CD4-positive, alpha-beta T cell treated with Interleukin-6 at 100 ng/mL for 8 hours (primary cell): Measurements from ENCODE around the gene TMEM45B.
"Not testable (repeated sequence)": the region's sequence is repeated elsewhere in the genome, so short reads cannot be mapped to it uniquely, and the experiment has no call there.

Source experiments
- DNase-seq: peaks from one replicate; pipeline ENCODE4 v3.0.0-alpha.2; 2020; ENCODE audit warnings: mixed read lengths, low spot score

Gene TMEM45B

DNA sequence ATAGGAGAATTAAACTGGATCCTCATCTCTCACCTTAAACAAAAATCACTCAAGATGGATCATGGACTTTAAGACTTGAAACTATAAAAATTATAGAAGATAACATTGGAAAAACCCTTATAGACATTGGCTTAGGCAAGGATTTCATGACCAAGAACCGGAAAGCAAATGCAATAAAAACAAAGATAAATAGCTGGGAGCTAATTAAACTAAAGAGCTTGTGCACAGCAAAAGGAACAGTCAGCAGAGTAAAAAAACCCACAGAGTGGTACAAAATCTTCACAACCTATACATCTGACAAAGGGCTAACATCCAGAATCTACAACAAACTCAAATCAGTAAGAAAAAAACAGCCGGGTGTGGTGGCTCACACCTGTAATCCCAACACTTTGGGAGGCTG is 7.4 kb upstream of the TMEM45B start:
- not testable (repeated sequence) for DNase-seq

DNA sequence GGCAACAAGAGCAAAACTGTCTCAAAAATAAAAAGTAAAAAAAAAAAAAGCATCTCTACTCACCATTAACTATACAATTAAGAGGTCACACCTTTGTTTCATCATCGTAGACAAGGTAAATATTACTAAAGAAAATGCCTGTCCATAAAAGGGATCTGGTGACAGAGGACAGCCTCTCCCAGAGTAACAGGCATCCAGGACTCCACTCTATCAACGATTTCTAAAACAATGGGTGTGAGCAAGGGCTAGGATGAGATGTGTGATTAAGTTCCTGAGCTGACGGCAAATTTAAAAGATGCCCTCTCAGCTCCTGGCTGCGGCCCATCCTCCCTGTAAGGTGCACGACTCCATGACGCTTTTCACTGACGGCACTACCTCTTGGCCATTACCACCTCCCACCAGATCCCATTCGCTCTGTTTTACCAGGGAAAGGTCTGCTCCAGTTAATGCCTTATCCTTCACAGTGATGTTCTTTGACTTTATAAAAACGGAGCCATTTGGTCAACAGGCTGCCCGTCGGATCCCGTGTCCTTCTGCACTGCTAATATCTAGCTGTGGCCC is 2.3 kb upstream of the TMEM45B start:
- no peak for DNase-seq

DNA sequence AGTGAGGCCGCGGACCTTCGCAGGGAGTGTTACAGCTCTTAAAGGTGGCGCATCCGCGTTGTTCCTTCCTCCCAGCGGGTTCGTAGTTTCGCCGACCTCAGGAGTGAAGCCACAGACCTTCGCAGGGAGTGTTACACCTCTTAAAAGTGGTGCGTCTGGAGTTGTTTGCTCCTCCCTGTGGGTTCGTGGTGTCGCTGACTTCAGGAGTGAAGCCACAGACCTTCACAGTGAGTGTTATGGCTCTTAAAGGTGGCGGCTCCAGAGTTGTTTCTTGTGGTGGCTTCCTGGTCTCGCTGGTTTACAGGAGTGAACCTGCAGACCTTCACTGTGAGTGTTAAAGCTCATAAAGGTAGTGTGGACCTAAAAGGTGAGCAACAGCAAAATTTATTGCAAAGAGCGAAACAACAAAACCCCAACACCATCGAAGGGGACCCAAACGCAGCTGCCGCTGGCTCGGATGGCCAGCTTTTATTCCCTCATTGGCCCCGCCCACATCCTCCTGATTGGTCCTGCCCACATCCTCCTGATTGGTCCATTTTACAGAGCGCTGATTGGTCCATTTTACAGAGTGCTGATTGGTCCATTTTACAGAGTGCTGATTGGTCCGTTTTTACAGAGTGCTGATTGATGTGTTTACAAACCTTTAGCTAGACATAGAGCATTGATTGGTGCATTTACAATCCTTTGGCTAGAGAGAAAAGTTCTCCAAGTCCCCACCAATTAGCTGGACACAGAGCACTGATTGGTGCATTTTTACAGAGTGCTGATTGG is 1.2 kb upstream of the TMEM45B start:
- peak; percentile 71 for DNase-seq

DNA sequence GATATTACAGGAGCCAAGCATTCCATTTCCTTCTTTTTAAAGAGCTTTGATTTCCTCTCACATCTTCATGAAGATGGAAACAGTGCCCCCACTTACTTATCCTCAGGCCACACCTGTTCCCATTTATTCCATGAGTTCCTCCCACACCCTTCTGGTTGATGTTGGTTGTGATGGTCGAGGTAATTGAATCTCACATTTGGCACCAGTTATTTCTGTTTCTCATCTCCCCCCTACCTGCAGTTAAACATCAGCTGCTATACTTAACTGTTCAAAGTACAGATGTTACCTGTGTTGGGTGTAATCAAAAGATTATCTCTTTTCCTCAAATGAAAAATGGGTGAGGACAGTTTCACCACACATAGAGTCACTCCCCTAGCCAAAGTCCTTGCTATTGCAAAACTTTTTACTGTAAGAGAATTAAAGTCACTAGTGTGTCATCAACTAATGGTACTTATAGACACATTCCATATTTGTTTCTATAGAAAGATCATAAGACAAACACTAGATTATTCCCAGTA is 1.9 kb downstream of the TMEM45B start:
- no peak for DNase-seq

DNA sequence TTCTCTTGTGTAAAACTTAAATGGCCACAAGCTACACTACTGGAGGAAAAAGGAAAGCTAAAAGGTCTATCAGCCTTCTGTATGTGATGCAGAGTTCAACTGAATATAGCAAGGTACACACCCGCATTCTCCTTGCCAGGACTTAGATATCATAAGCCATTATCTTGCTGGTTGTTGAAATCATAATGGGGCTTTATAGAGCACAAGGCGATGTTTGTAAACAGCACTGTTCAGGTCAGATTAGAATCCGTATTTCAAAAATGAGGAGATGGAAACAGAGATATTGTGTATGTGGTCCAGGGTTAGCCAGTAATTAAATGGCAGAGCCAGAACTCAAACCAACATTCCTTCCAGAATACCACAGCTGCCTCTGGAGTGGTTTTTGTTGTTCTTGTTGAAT is 2.6 kb downstream of the TMEM45B start:
- not testable (repeated sequence) for DNase-seq

DNA sequence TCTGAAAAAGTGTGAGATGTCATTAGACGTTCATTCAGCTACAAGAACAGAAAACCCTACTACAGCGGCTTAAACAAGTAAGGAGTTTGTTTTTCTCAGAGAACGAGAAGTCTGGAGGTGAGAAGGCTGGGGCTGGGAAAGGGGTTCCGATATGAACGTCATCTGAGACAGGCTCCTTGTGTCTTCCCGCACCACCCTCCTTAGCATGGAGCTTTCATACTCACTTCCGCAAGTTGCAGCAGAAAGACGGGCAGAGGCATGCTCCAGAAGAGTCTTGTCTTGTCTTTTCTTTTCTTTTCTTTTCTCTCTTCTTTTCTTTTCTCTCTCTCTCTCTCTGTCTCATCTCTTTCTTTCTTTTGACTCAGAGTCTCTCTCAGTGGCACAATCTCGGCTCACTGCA is 3.6 kb downstream of the TMEM45B start:
- DNase-seq = no peak

DNA sequence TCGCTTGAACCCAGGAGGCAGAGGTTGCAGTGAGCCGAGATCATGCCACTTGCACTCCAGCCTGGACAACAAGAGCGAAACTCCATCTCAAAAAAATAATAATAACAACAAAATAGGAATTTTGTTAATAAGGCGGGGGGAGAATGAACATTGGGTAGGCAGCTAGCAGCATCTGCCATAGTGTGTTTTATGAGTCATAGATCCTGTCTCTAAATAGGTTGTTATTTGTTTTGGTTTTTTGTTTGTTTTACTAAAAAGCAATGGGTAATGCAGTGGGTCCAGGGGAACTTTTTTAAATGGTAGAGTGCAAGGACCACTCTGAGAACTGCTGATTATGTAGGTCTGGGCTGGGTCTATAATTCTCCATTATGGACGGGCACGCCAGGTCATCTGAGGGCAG is 4.6 kb downstream of the TMEM45B start:
- not testable (repeated sequence) for DNase-seq

DNA sequence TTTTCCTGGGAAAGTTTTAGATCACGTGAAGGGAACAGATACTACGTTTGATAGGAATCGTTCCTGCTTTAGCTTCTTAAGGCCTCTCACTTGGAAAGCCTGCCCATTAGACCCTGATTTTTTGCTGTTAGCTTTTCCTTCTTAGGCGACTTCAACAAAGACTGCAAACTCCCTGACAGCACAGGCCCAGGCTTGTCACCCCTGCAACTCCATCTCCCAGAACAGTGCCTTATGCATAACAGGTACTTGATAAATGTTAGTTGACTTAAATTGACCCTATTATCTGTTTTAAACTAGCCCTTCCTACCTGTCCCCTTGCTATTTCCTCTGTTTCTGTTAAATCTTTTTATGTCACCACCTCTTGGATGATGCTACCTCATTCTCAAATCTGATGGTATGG is 7.6 kb downstream of the TMEM45B start:
- DNase-seq = not testable (repeated sequence)

DNA sequence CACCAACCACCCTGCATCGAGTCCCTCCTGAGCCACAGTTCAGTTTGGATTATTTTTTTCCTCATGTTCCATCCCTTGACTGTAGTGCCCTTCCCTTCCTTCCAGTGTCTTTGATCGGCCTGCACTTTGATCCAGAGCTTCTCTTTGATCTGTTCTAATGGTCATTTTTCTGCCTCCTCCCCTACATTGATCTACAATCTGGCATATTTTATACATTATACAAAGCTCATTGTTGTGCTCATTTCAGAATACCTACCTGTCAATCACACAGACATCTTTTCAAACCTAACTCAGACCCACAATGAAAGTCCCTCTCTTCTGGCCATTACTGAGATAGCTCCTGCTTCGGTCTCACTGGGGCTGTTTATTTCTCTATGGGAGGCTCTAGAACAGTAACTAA is 8.2 kb downstream of the TMEM45B start:
- not testable (repeated sequence) for DNase-seq

DNA sequence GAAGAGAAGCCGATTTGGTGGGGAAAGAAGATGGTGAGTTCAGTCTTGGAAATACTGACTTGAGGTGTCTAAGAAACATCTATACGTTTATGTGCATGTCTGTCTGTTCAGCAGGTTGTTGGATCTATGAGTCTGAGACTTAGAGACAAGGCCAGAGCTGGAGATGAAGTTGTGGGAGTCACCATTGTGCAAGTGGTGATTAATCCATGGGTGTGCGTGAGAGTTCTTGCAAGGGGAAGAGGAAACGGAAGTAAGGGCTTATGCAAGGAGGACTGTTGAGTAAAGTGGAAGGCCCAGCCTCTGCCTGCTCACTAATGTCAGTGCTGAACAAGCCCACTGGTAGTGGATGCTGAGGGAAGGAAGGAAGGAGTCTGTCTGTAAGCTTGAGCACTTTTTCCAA is 9.7 kb downstream of the TMEM45B start:
- no peak for DNase-seq

DNA sequence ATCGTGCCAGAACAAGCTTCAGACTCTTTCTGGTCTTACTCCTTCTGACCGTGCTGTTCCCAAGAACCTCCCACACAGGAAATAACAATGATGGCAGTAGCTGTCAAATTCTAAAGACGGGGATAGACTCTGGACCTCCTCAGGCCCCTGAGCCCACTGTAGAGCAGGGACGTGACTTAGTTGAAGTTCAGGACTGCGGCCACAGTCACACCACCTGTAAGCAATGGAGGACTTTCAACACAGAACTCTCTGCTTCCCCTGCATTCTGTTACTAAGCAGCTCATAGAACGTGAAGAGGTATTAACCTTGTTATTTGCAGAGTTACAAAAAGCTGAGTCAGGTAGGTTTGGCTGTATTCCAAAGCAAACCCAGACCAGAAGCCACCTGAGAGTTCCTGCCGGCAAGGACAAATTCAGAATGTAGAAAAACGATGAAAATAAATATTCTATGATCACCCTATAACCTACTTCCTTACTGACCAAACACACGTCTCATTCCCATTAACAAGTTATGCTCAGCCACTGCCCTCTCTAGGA is 12.7 kb downstream of the TMEM45B start:
- DNase-seq = no peak

DNA sequence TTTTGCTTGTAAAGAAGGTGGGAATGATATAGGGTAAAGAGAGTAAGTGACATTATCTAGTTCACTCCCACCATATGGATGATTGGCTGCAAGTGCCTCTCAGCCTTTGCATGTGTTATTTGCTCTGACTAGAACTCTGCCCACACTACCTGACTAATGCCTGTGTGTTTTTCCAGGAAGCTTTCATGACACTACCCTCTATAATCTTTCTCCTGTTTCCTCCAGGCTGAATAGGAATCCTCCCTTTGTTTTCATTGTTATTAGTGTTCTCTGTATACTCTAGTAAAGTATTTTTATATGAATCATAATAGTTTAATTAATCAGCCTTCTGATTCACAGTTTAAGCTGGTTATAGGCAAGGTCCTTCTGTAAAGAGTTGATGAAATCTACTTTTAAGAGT is 13.8 kb downstream of the TMEM45B start:
- not testable (repeated sequence) for DNase-seq

DNA sequence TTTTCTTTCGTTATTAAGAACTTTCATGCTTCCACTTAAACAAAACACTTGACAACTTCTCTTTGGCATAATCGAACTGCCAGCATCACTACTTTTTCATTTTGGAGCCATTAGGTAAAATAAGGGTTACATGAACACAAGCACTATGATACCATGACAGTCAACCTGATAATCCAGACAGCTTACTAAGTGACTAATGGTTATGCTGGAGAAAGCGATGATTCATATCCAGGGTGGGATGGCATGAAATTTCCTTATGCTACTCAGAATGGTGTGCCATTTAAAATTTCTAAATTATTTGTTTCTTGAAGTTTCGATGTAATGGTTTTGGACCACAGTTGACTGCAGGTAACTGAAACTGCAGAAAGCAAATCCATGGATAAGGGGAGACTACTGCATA is 15.6 kb downstream of the TMEM45B start:
- DNase-seq = not testable (repeated sequence)

DNA sequence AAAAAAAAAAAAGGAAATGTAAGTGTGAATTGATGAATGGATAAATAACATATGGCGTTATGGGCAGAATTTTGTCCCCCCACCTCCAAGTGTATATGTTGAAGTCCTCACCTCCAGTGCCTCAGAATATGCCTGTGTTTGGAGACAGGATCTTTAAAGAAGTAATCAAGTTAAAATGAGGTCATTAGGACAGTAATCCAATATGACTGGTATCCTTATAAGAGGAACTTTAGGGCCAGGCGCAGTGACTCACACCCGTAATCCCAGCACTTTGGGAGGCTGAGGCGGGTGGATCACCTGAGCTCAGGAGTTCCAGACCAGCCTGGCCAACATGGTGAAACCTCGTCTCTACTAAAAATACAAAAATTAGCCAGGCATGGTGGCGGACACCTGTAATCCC is 17.6 kb downstream of the TMEM45B start:
- not testable (repeated sequence) for DNase-seq

DNA sequence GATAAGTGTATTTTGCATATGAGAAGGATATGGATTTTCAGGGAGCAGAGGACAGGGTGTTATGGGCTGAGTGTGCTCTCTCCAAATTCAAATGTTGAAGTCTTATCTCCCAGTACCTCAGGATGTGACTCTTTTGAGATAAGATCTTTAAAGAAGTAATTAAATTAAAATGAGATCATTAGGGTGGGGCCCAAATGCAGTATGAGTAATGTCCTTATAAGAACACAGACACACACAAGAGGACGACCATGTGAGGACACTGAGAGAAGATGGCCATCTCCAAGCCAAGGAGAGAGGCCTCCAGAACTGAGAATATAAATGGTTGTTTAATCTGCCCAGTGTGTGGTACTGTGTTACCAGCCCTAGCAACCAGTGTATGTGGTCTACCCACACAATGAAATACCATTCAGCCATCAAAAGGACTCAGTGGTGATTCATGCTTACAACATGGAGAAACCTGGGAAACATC is 20.8 kb downstream of the TMEM45B start:
- not testable (repeated sequence) for DNase-seq

DNA sequence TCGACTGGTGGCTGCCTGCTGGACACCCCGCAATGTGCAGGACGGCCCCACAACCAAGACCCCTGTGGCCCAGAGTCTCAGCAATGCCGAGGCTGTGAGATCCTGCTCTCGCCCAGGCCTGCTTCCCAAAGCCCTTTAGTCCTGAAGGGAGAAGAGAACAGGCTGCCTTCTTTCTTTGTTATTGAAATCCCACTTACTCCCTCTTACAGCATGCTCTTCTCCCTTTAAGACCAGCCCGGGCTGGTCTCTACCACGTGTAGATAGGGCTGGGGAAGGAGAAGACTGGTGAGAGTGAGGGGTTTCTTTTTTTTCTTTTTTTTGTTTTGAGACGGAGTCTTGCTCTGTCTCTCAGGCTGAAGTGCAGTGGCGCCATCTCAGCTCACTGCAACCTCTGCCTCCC is 21.3 kb downstream of the TMEM45B start:
- no peak for DNase-seq

DNA sequence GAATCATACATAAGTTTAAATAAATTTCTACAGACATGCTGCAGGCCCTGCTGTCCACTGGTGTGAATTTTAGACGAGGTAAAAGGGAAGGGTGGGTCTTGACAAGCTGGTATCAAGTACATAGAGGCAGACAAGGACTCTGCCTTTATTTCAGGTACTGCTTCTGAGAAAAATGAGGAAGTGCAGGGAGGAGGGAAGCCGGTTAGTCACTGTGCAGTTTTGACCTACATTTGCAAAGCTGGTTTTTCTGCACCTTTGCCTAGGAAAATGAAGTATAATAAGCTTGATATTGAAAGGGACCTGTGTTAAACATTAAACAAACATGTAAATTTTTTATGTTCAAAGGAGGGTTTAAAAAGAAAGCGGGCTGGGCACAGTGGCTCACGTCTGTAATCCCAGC is 24.6 kb downstream of the TMEM45B start:
- no peak for DNase-seq

DNA sequence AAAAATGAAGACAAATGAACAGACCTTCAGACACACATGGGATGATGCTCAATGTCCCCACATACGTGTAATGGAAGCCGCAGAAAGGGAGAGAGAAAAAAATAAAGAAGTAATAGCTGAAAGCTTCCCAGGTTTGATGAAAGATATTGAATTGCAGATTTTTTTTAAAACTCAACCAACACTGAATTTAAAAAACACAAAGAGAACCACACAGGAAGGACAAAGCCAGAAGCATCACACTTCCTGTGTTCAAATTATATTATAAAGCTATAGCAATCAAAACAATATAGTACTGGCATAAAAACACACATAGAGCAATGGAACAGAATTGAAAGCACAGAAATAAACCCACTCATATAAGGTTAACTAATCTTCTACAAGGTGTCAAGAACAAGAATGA is 26.5 kb downstream of the TMEM45B start:
- peak; percentile 19 for DNase-seq

DNA sequence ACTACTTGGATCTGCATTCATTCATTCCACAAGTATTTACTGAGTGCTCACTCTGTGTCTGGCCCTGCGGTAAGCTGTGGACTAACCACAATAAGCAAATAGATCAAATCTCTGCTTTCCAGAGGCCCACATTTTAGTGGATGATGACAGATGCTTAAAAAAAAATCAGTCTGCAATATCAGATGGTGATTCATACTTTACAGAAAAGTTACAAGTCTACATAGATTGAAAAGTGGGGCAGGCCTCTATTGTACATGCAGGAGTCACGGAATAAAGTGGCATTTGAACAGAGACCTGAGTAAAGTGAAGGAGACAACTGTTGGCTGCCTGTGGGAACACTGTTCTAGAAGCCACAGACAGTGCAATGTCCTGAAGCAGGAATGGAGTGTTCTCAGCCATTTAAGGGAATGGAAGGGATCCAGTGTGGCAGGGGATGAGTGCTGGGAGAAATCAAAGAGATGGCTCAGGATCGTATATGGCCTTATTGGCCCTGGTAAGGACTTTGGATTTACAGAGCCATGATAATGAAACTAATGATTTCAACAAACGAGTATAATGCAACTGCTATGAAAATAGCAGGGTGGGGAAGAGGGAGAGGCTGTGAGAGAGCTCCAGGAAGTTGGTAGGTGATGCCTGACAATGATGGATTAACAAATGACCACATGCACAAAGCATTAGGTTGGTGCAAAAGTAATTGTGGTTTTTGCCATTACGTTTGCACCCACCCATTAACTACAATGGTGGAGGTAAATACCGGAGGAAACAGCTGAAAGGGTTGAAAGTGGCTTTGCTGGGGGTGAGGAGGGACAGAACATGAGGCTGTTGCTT is 31.1 kb downstream of the TMEM45B start:
- peak; percentile 58 for DNase-seq

DNA sequence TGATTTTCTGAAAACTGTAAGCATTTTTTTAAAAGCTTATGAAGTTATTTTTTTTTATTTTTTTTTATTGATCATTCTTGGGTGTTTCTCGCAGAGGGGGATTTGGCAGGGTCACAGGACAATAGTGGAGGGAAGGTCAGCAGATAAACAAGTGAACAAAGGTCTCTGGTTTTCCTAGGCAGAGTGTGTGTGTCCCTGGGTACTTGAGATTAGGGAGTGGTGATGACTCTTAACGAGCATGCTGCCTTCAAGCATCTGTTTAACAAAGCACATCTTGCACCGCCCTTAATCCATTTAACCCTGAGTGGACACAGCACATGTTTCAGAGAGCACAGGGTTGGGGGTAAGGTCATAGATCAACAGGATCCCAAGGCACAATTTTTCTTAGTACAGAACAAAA is 31.7 kb downstream of the TMEM45B start:
- not testable (repeated sequence) for DNase-seq

DNA sequence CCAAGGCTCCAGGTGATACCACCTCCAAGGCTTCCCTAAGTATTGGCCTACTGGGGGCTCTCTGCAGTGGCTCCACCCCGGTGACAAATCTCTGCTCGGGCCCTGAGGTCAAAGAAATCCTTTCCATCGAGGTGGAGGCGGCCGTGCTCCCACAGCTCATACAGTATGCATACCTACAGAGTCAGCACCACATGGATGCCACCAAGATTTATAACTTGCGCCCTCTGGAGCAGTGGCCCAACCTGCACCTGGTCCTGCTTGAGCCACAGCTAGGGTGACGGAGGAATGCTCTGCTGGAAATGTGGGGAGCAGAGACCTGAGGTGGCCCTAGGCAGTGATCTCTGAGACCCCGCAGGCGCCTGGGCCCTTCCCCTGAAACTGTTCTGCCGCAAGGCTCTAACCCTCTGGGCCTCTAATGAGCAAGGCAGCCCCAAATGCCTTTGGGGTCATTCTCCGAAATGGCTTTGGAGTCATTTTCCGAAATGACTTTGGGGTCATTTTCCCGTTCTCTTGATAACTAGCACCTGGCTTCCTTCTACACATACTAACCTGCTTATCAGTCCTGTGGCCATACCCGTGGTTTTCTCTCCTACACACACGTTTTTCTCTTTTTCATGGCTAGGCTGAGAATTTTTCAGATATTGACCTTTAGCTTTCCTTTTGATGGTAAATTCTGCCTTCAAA is 33.9 kb downstream of the TMEM45B start:
- no peak for DNase-seq
